NCI-H2081 (cell line): ENCODE results near the gene TPO.
"Not testable (repeated sequence)": the region's sequence is repeated elsewhere in the genome, so short reads cannot be mapped to it uniquely, and the experiment has no call there.

Experiments
- DNase-seq, 2 experiments: peaks; one replicate each; lab custom pipeline; 2025; lab: John Stamatoyannopoulos, UW

The TPO gene

GRCh38 chr2:1503471-1504310 lies 90.4 kb downstream of the TPO start:
- no peak for DNase-seq

GRCh38 chr2:1504311-1504750 lies 91.1 kb downstream of the TPO start:
- DNase-seq: no peak

DNA sequence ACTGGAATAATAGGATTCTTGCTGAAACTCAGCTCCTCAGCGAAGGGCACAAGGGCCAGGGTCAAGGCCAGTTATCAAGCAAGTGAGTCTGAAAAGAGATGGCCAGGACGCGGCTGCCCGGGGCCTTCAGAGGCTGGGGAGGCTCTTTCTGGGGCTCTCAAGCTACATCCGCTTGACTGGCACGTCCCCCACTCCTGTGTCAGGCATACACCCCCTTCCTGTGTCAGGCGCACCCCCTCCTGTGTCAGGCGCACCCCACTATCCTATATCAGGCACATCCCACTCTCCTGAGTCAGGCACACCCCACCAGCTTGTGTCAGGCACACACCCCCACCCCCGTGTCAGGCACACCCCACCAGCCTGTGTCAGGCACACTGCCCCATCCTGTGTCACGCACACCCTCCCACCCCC lies 91.8 kb downstream of the TPO start:
- DNase-seq: no peak

DNA sequence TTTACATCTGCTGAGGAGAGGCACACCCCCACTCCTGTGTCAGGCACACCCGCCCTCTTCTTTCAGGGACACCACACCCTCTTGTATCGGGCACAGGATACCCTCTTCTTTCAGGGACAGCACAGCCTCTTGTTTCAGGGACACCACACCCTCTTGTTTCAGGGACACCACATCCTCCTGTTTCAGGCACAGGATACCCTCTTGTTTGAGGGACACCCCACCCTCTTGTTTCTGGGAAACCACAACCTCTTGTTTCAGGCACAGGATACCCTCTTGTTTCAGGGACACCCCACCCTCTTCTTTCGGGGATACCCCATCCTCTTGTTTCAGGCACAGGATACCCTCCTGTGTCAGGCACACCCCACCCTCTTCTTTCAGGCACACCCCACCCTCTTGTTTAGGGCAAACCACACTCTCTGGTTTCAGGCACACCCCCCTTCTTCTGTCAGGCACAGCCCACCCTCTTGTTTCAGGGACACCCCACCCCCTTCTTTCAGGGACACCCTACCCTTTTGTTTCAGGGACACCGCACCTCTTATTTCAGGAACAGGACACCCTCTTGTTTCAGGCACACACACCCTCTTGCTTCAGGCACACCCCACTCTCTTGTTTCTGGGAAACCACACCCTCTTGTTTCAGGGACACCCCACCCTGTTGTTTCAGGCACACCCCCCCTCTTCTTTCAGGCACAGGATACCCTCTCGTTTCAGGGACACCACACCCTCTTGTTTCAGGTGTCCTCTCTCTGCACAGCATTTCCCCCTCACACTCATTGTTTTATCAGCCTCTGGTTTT lies 96.2 kb downstream of the TPO start:
- DNase-seq: no peak

GRCh38 chr2:1510176-1510575 lies 96.9 kb downstream of the TPO start:
- no peak for DNase-seq

- DNase-seq: no peak
These were observed 98.2 kb downstream of the TPO start for GRCh38 chr2:1511455-1511854.

GRCh38 chr2:1512321-1513289 lies 99.3 kb downstream of the TPO start:
- no peak for DNase-seq

GRCh38 chr2:1514391-1515072 lies 101.3 kb downstream of the TPO start:
- no peak for DNase-seq

DNA sequence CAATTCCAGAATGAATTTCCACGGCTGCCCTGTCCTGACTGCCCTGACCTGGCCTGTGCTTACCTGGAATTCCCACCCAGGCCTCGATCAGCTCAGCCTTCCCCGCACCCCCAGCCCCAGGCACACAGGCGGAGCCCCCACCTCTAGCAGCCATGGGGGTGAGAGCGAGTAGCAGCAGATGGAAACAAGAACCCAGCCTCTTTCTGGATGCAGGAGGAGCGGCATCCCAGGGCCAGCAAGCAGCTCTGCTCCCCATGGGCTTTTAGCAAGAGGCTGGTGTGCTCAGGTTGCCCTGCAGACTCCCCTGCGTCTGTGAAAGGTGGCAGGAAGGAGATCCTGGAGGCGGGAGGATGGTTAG lies 101.8 kb downstream of the TPO start:
- DNase-seq: no peak

GRCh38 chr2:1515986-1516797 lies 102.9 kb downstream of the TPO start:
- DNase-seq: no peak

GRCh38 chr2:1516798-1517060 lies 103.5 kb downstream of the TPO start:
- no peak for DNase-seq

- DNase-seq: not testable (repeated sequence)
These were observed 104.0 kb downstream of the TPO start for GRCh38 chr2:1517291-1517690.

GRCh38 chr2:1517786-1518185 lies 104.5 kb downstream of the TPO start:
- DNase-seq: no peak

- DNase-seq: no peak
These were observed 105.1 kb downstream of the TPO start for GRCh38 chr2:1518331-1518803.

DNA sequence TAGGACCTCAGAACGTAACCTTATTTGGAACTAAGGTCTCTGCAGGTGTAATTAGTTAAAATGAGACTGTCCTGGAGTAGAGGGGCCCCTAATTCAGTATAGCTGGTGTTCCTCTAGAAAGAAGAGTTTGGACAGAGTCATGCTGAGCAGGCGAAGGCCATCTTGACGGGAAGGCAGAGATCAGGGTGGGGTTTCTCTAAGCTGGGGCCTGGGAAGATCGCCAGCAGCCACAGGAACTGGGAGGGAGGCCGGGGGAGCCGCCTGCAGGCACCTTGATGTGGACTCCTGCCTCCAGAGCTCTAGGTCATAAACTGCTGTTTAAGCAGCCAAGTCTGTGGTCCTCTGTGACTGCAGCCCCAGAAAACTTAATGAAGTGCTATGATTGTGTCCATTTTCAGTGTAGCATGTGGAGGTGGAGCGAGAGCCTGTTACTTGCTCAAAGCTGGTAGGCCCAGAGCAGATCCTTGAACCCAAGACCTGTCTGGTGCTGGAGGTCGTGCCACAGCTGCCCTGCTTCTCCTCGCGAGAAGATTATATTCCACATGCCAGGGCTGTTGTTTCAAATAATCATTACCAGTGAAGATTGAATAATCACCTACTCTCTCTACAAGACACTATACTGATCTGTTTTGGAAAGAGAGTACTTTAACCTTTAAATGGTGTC lies 105.7 kb downstream of the TPO start:
- DNase-seq: peak in 1 of 2 experiments; percentile 13

DNA sequence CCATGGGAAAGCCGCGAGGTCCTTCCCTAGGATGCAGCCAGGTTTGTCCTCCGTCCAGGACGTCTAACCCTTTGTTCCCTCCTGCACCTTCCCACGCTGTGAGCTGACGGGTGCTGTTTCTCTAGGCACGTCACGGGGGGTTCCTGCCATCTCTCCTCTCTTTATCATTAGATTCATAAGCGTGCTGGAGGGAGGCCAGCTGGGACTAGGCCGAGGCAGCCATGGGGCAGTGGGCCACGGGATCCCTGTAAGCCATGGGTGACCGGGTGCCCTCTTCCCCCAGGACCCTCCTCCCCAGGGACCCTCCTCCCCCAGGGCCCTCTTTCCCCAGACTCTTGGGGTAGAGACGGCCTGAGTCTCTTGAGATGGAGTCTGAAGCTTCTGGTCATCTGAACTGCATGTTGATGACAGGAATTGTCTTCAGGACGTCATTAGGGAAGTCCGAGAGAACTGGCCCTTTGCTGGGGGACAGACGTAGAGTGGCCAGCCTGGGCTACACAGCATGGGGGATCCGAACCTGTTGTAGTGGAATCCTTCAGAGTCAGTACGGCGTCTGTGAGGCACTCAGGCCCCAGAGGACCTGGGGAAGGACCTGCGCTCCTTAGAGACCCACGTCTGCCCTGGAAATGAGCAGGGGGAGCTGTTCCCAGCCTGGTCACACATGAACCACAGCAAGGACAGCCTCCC lies 108.1 kb downstream of the TPO start:
- DNase-seq: no peak

DNA sequence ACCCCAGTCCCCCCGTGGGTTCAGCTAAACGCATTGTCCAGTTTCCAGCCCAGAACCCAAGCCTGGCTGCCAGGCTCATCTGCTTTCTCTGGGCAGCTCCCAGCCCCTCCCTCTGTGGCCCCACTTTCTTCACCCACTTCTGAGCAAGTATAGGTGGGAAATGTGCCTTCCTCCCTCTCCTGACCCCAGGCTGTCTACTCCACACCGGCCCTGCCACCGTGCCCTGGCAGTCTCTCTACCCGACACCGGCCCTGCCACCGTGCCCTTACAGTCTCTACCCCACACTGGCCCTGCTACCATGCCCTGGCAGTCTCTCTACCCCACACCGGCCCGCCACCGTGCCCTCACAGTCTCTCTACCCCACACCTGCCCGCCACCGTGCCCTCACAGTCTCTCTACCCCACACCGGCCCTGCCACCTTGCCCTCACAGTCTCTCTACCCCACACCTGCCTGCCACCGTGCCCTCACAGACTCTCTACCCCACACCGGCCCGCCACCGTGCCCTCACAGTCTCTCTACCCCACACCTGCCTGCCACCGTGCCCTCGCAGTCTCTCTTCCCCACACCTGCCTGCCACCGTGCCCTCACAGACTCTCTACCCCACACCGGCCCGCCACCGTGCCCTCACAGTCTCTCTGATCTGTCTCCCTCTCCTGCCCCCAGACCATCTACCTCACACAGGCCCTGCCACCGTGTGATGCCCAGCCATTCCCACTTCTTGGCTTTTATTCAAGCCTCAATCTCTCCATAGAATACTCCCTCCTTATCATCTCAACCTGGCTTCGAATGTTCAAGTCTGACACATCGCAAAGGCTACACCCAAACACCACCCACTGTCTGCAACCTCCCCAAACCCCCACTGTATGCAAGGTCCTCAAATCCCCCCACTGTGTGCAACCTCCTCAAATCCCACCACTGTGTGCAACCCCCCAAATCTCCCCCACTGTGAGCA lies 108.9 kb downstream of the TPO start:
- DNase-seq: no peak
